ENCODE results near the gene SPATA1.
"Not testable (repeated sequence)": the region's sequence is repeated elsewhere in the genome, so short reads cannot be mapped to it uniquely, and the experiment has no call there.

The SPATA1 gene

DNA sequence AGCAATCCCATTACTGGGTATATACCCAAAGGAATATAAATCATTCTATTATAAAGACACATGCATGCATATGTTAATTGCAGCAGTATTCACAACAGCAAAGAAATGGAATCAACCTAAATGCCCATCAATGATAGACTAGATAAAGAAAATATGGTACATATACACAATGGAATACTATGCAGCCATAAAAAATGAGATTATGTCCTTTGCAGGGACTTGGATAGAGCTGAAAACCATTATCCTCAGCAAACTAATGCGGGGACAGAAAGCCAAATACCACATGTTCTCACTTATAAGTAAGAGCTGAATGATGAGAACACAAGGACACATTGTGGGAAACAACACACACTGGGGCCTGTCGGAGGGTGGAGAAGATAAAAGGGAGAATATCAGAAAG, 88.8 kb downstream of the SPATA1 start:
- not testable (repeated sequence) for DNase-seq (ENCODE audit: low read depth)

GRCh38 chr1:84597011-84597410, 90.8 kb downstream of the SPATA1 start:
- no peak for DNase-seq (ENCODE audit: low read depth)

DNA sequence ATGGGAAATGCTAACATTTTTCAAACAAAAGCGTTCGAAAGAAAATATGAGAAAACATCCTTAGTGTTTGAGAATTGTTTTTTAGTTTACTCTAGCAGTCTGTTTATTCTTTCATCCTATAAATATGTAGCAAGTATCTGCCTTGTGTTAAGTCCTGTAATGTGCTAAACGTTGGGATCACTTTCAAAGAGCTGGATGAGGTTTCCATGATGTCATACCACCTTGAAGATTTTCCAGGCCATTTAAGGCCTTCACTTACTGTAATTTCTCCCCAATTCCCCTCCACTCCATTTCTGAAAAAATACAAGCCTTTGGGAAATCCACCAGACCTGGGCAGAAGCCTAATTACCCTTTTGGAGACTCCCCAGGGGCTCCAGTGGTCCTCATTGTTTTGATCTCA, 92.2 kb downstream of the SPATA1 start:
- peak; percentile 20 for DNase-seq (ENCODE audit: low read depth)

- DNase-seq (ENCODE audit: low read depth), result peak; percentile 87
These were observed 92.9 kb downstream of the SPATA1 start for GRCh38 chr1:84598846-84599741.

DNA sequence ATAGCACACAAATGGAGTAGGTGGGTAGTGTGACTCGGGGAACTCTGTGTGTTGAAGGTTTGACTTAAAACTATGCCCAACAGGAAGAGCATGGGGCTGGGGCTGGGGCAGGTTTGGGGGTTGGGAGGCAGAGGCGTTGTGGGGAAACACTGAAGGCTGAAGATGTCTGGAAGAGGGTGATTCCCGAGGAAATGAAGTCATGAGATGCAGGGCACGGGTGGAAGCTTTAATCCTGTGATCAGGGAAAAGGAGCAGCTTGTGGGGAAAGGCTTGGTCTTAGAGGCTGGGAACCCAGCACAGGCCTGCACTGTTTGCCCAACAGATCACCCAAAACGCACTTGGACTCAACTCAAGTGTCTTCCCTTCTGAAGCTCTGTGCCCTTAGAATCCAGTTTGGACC, 94.6 kb downstream of the SPATA1 start:
- DNase-seq (ENCODE audit: low read depth), result no peak

GRCh38 chr1:84603223-84603622, 97.0 kb downstream of the SPATA1 start:
- peak; percentile 74 for DNase-seq (ENCODE audit: low read depth)

- DNase-seq (ENCODE audit: low read depth), result peak; percentile 97
These were observed 98.0 kb downstream of the SPATA1 start for GRCh38 chr1:84603941-84604830.

DNA sequence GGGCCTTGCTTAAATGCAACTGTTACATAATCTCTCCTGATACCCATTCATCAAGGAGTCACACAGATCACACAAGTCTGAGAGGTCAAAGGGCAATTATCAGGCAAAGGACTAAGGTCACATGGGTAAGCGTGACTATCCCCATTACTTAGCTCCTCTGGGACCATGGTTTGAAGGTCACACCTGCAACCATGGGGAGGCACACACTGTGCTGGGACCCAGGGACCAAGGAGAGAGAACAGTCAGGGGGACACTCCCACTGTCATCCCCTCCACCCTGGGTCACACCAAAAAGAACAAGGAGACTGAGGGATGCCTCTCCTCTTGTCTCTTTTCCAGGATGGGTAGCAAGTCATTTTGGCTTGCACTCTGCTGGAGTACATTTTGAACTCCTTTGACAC, 99.0 kb downstream of the SPATA1 start:
- no peak for DNase-seq (ENCODE audit: low read depth)

DNA sequence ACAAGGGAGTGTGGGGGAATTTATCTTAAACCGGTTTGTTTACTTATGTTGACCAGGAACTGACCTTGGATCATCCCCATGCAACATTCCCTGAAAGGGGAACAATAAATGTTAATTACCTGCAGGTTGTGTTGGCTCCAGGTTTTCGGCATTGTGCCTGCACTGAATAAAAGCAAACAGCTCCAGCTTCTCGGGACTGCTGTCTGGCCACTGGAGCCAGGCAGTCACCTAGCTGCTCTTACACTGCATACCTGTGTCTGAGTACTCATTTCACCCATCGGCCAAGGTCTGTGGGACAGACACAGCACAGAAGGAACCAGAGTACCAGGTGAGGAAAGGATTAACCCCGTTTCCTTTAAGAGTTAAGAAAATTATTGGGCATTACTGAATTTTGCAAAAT, 100.8 kb downstream of the SPATA1 start:
- DNase-seq (ENCODE audit: low read depth), result no peak

- DNase-seq (ENCODE audit: low read depth), result no peak
These were observed 104.9 kb downstream of the SPATA1 start for GRCh38 chr1:84611091-84611490.

- peak; percentile 71 for DNase-seq (ENCODE audit: low read depth)
These were observed 105.6 kb downstream of the SPATA1 start for GRCh38 chr1:84611796-84612195.

GRCh38 chr1:84613026-84613425, 106.8 kb downstream of the SPATA1 start:
- DNase-seq (ENCODE audit: low read depth), result no peak

DNA sequence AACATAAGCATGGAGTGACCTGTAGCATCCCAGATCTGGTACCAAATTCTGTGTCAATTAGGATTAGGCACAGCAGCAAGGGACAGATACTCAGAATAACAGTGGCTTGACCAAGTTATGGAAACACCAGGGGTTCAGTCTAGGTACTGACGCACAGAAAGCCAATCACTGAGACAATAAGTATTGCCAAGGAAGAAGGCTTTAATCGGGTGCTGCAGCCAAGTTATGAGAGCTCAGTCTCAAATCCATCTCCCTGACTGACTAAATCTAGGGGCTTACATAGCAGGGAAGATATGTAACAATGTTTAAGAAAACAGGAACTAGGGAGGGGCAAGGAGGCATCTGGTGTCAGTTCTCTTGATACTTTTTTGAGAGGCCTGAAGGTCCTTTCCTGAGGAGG, 107.7 kb downstream of the SPATA1 start:
- DNase-seq (ENCODE audit: low read depth), result no peak

DNA sequence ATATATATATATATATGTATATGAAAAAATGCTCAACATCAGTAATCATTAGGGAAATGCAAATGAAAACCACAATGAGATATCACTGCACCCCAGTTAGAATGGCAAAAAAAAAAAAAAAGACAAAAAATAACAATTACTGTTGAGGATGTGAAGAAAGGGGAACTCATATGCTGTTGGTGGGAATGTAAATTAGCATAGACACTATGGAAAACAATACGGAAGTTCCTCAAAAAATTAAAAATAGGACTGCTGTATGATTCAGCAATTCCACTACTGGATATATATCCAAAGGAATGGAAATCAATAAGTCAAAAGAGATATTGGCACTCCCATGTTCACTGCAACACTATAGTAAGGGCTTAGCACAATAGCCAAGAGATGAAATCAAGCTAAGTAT, 109.6 kb downstream of the SPATA1 start:
- no peak for DNase-seq (ENCODE audit: low read depth)
